CD14-positive monocyte (primary cell): Measurements from ENCODE around the gene AANAT. TPM values are rescaled to one million over a fixed set of nuclear protein-coding genes. Genes with fewer than 3 reads are reported as not detected.

Experiments
- DNase-seq, 3 donors: peaks; one replicate each; pipeline ENCODE4 v3.0.0-alpha.2; 2011 to 2022
- H2AFZ ChIP-seq: 2 replicates; pipeline ENCODE4 v1.6.0; 2012; ENCODE audit warnings: mild to moderate bottlenecking, low read depth, low read length, inconsistent platforms; ENCODE audit not compliant: insufficient read depth, poor library complexity, severe bottlenecking
- H3K27ac ChIP-seq, 2 donors: 1 replicate in 1 of 2; 2 replicates in 1 of 2; pipeline ENCODE4 v1.5.1; 2012 to 2013; ENCODE audit warnings: low read length in 2 of 2, control low read depth in 1 of 2, inconsistent platforms in 1 of 2, low read depth in 1 of 2, mild to moderate bottlenecking in 1 of 2
- H3K27me3 ChIP-seq, 2 donors: one replicate each; pipeline versions ENCODE4 v1.6.0 to v1.6.1; 2011 to 2013; ENCODE audit warnings: low read length in 2 of 2; ENCODE audit not compliant: control insufficient read depth in 2 of 2, insufficient read depth in 2 of 2
- H3K36me3 ChIP-seq, 2 donors: replicated peaks in 1 of 2; 1 replicate in 1 of 2; 2 replicates in 1 of 2; pipeline versions ENCODE4 v1.5.1 to v1.6.1; 2012 to 2013; ENCODE audit warnings: low read length in 2 of 2, control low read depth in 1 of 2, inconsistent platforms in 1 of 2, mild to moderate bottlenecking in 1 of 2; ENCODE audit not compliant: insufficient read depth in 2 of 2, control insufficient read depth in 1 of 2
- H3K4me1 ChIP-seq, 2 donors: 1 replicate in 1 of 2; 2 replicates in 1 of 2; pipeline versions ENCODE4 v1.5.1 to v1.6.1; 2012 to 2013; ENCODE audit warnings: low read length in 2 of 2, control low read depth in 1 of 2, inconsistent platforms in 1 of 2, mild to moderate bottlenecking in 1 of 2, moderate library complexity in 1 of 2; ENCODE audit not compliant: insufficient read depth in 2 of 2, control insufficient read depth in 1 of 2
- H3K4me2 ChIP-seq: replicated peaks from 2 replicates; pipeline ENCODE3; 2012; ENCODE audit warnings: low read length, moderate library complexity, mild to moderate bottlenecking; ENCODE audit not compliant: poor library complexity, severe bottlenecking; ENCODE audit errors: extremely low read depth
- H3K4me3 ChIP-seq, 3 experiments: fragments of 200-600 bp in 1 of 3; sonication (generic) in 1 of 3; replicated peaks in 1 of 3; 1 replicate in 2 of 3; 2 replicates in 1 of 3; pipeline ENCODE4 v1.5.1; 2011 to 2013; ENCODE audit warnings: low read length in 3 of 3, mild to moderate bottlenecking in 3 of 3, control low read depth in 2 of 3, low read depth in 2 of 3, inconsistent platforms in 1 of 3, moderate library complexity in 1 of 3
- H3K79me2 ChIP-seq: 2 replicates; pipeline ENCODE4 v1.6.0; 2012; ENCODE audit warnings: mild to moderate bottlenecking, control low read depth, inconsistent platforms, low read length, moderate library complexity; ENCODE audit not compliant: insufficient read depth
- H3K9ac ChIP-seq: 2 replicates; pipeline ENCODE4 v1.6.0; 2017; ENCODE audit warnings: low read length, mild to moderate bottlenecking; ENCODE audit not compliant: insufficient read depth, poor library complexity, severe bottlenecking
- H3K9me3 ChIP-seq, 2 donors: replicated peaks in 1 of 2; 1 replicate in 1 of 2; 2 replicates in 1 of 2; pipeline versions ENCODE4 v1.5.1 to v1.6.1; 2012 to 2013; ENCODE audit warnings: low read length in 2 of 2, control low read depth in 1 of 2; ENCODE audit not compliant: control insufficient read depth in 1 of 2, insufficient read depth in 1 of 2
- H4K20me1 ChIP-seq: 2 replicates; pipeline ENCODE4 v1.6.0; 2012; ENCODE audit warnings: mild to moderate bottlenecking, low read length, control low read depth, moderate library complexity; ENCODE audit not compliant: insufficient read depth
- H3K27ac Mint-ChIP-seq, 7 donors: one replicate each; pipeline ENCODE4 v1.8.0; 2020; ENCODE audit warnings: mild to moderate bottlenecking in 7 of 7, mixed read lengths in 7 of 7, moderate library complexity in 6 of 7, inconsistent platforms in 2 of 7
- H3K27me3 Mint-ChIP-seq, 3 donors: one replicate each; pipeline ENCODE4 v1.8.0; 2021 to 2022; ENCODE audit warnings: low read depth in 3 of 3, mild to moderate bottlenecking in 3 of 3, mixed read lengths in 3 of 3, moderate library complexity in 3 of 3, inconsistent platforms in 1 of 3
- H3K36me3 Mint-ChIP-seq, 2 donors: one replicate each; pipeline ENCODE4 v1.8.0; 2020; ENCODE audit warnings: mixed read lengths in 2 of 2, inconsistent platforms in 1 of 2, mild to moderate bottlenecking in 1 of 2
- H3K4me1 Mint-ChIP-seq: one replicate; pipeline ENCODE4 v1.8.0; 2020; ENCODE audit warnings: mild to moderate bottlenecking, mixed read lengths
- H3K4me3 Mint-ChIP-seq, 2 donors: one replicate each; pipeline ENCODE4 v1.8.0; 2020; ENCODE audit warnings: mild to moderate bottlenecking in 2 of 2, mixed read lengths in 2 of 2, moderate library complexity in 1 of 2
- H3K9me3 Mint-ChIP-seq, 7 donors: one replicate each; pipeline ENCODE4 v1.8.0; 2020 to 2022; ENCODE audit warnings: mixed read lengths in 7 of 7, mild to moderate bottlenecking in 6 of 7, moderate library complexity in 6 of 7, inconsistent platforms in 2 of 7
- WGBS: methylation state at CpG from one replicate; pipeline ENCODE4 v1.1.5; 2013; ENCODE audit warnings: missing lambda C conversion rate; ENCODE audit not compliant: insufficient coverage; 5-methylcytosine and 5-hydroxymethylcytosine counted together
- intact Hi-C, 2 donors: fragments of 100-400 bp; cut with micrococcal nuclease; formaldehyde crosslinking; loops; one replicate each; pipeline versions ENCODE4 v1.15.0 to v1.15.1; 2023
- polyA plus RNA-seq, 3 donors: library from polyadenylated mRNA; depleted of rRNA in 1 of 3; unstranded in 2 of 3; stranded (reverse) in 1 of 3; fragments of 300-500 nt in 2 of 3; fragments of >200 nt in 1 of 3; fragmentation: Illumina TruSeq in 2 of 3; gene quantifications; 1 replicate in 2 of 3; 2 replicates in 1 of 3; pipeline ENCODE4 v1.2.3, GENCODE V29; 2012 to 2021
- TF ChIP-seq, protein P1 (sequence below): fragments of 200-600 bp; IDR thresholded peaks from one replicate; pipeline ENCODE4 v1.8.0; 2022; ENCODE audit warnings: antibody characterized with exemption, mild to moderate bottlenecking

The AANAT gene
- polyA plus RNA-seq, 3 donors: not detected

DNA sequence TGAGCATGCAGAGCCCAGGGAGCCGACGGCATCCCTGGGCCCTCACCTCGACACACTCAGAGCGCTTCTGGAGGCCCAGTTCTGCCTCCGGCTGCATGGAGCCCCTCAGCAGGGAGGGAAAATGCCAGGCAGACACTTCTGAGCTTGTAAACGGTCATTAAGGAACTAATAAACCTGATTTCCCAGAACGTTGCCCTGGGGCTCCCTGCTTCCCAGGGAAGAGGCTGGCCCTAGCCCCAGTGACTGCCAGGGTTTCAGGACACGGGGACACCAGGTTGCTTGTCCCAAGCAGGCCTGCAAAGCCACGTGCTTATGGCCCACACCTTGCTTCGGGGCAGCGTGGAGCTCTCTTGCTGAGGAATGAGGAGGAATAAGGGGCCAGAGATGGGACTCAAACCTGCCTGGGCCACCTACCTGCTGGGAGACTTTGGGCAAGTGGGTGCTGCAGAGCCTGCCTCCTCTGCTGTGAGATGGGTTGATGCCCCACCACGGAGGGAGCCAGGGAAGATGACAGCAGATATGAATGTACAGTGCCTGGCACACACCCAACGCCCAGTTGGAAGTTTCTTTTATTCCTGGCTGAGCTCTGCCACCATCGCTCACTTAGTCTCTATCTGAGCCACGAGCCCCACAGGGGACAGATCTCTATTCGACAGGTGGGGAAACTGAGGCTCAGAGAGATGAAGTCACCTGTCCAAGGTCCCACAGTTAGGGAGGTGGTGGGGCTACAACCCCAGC lies 28.4 kb downstream of the AANAT start:
- Mint-ChIP-seq H3K4me3 (no peak overlapping the region), H3K27ac (peak overlapping the region in 6 of 7 donors; percentile 25 to 100 (median 62)), H3K9me3 (no peaks in the 10 kb centered on the region), H3K4me1 (peaks cover 89% of the 10 kb centered on the region), H3K36me3 (peaks cover 40 to 49% of the 10 kb centered on the region in 2 donors), H3K27me3 (peaks cover 0 to 2% (median 0%) of the 10 kb centered on the region in 3 donors)
- Histone ChIP-seq H3K4me2 (no peak overlapping the region), H3K4me1 (peaks cover 89 to 95% of the 10 kb centered on the region in 2 donors), H3K36me3 (peaks cover 17 to 29% of the 10 kb centered on the region in 2 donors), H4K20me1 (no peaks in the 10 kb centered on the region), H3K27ac (peak overlapping the region; percentile 99), H3K4me3 (no peak overlapping the region), H3K9me3 (no peaks in the 10 kb centered on the region), H3K27me3 (no peaks in the 10 kb centered on the region), H3K9ac (no peak overlapping the region), H3K79me2 (peaks cover 76% of the 10 kb centered on the region), H2AFZ (no peak overlapping the region)
- TF ChIP-seq, protein P1, sequence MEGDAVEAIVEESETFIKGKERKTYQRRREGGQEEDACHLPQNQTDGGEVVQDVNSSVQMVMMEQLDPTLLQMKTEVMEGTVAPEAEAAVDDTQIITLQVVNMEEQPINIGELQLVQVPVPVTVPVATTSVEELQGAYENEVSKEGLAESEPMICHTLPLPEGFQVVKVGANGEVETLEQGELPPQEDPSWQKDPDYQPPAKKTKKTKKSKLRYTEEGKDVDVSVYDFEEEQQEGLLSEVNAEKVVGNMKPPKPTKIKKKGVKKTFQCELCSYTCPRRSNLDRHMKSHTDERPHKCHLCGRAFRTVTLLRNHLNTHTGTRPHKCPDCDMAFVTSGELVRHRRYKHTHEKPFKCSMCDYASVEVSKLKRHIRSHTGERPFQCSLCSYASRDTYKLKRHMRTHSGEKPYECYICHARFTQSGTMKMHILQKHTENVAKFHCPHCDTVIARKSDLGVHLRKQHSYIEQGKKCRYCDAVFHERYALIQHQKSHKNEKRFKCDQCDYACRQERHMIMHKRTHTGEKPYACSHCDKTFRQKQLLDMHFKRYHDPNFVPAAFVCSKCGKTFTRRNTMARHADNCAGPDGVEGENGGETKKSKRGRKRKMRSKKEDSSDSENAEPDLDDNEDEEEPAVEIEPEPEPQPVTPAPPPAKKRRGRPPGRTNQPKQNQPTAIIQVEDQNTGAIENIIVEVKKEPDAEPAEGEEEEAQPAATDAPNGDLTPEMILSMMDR: no peak
- 95% methylated on average over 16 of the region's 16 CpGs for WGBS
- DNase-seq: no peak
- intact Hi-C loops: no loop called here

DNA sequence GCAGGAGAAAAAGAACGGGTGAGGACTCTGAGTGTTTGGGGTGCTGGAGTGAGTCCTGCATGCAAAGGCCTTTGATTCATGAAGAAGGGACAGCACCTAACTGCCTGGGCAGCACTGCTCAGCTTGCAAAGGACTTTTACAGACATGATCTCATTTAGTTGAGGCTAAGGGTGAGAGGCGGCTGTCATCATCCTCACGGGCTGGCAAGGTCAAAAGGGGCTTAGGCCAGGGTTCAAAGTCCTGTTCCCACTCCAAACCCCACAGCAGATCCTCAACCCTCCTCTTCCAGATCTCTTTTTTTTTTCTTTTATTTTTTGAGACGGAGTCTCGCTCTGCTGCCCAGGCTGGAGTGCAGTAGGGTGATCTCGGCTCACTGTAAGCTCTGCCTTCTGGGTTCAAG lies 29.1 kb downstream of the AANAT start:
- Mint-ChIP-seq H3K9me3 (no peaks in the 10 kb centered on the region), H3K4me3 (no peak overlapping the region), H3K36me3 (peaks cover 40 to 49% of the 10 kb centered on the region in 2 donors), H3K4me1 (peaks cover 84% of the 10 kb centered on the region), H3K27me3 (peaks cover 0 to 2% (median 0%) of the 10 kb centered on the region in 3 donors), H3K27ac (peak overlapping the region in 5 of 7 donors; percentile 25 to 100 (median 45))
- Histone ChIP-seq H3K27me3 (no peaks in the 10 kb centered on the region), H3K9ac (no peak overlapping the region), H3K4me2 (no peak overlapping the region), H3K4me3 (no peak overlapping the region), H3K27ac (peak overlapping the region; percentile 0 to 99), H3K36me3 (peaks cover 17 to 29% of the 10 kb centered on the region in 2 donors), H4K20me1 (no peaks in the 10 kb centered on the region), H3K9me3 (no peaks in the 10 kb centered on the region), H3K4me1 (peaks cover 83 to 90% of the 10 kb centered on the region in 2 donors), H3K79me2 (peaks cover 76% of the 10 kb centered on the region), H2AFZ (no peak overlapping the region)
- intact Hi-C loops: no loop called here
- DNase-seq: no peak
- TF ChIP-seq, protein P1: no peak
- WGBS: 92% methylated on average over 2 of the region's 6 CpGs
